PC-9 (cell line): ENCODE measurements around the gene COA3. TPM values are rescaled to one million over a fixed set of nuclear protein-coding genes. Genes with fewer than 3 reads are reported as not detected.

Experiments used
- BruUV-seq: library from RNA; stranded (reverse); fragments of 400-500 nt; replicated peaks from 2 replicates; lab custom pipeline; 2021; lab: Mats Ljungman, UMichigan
- CTCF ChIA-PET: fragments of 300-600 bp; sonication (Branson Sonifier 250); formaldehyde crosslinking; loops from one replicate; lab custom pipeline; 2022; ENCODE audit warnings: antibody characterized with exemption; lab: Charles Lee
- POLR2A ChIA-PET: fragments of 300-600 bp; sonication (Branson Sonifier 250); formaldehyde crosslinking; loops from one replicate; lab custom pipeline; 2022; ENCODE audit warnings: antibody characterized with exemption; ENCODE audit not compliant: unreplicated experiment; lab: Charles Lee
- DNase-seq, 2 experiments: peaks; one replicate each; pipeline versions ENCODE4 v3.0.0 to v3.0.0-alpha.2; 2015 to 2022; ENCODE audit warnings: mixed read lengths in 1 of 2
- H2AFZ ChIP-seq: fragments of 200-600 bp; sonication (generic); 2 replicates; pipeline ENCODE4 v1.8.1; 2017; ENCODE audit warnings: antibody characterized with exemption
- H3F3A ChIP-seq: fragments of 200-600 bp; sonication (generic); 2 replicates; pipeline ENCODE4 v1.8.1; 2017; ENCODE audit warnings: antibody characterized with exemption, mild to moderate bottlenecking, low read depth; ENCODE audit not compliant: insufficient read depth
- H3K27ac ChIP-seq: fragments of 200-600 bp; sonication (generic); 2 replicates; pipeline ENCODE4 v1.6.1; 2016; ENCODE audit warnings: mixed run types
- H3K27me3 ChIP-seq: fragments of 200-600 bp; sonication (generic); 2 replicates; pipeline ENCODE4 v1.6.1; 2016; ENCODE audit warnings: low read depth, mixed run types; ENCODE audit not compliant: insufficient read depth
- H3K36me3 ChIP-seq: fragments of 200-600 bp; sonication (generic); 2 replicates; pipeline ENCODE4 v1.6.1; 2016; ENCODE audit warnings: low read depth, mixed run types
- H3K4me1 ChIP-seq: fragments of 200-600 bp; sonication (generic); replicated peaks from 2 replicates; pipeline ENCODE4 v1.6.1; 2016; ENCODE audit warnings: mixed run types; ENCODE audit not compliant: insufficient read depth
- H3K4me2 ChIP-seq: fragments of 200-600 bp; sonication (generic); 2 replicates; pipeline ENCODE4 v1.6.1; 2017; ENCODE audit warnings: mixed run types
- H3K4me3 ChIP-seq: fragments of 200-600 bp; sonication (generic); 2 replicates; pipeline ENCODE4 v1.6.1; 2016; ENCODE audit warnings: mixed run types
- H3K79me2 ChIP-seq: fragments of 200-600 bp; sonication (generic); 2 replicates; pipeline ENCODE4 v1.6.1; 2017; ENCODE audit warnings: low read depth, mixed run types
- H3K9me2 ChIP-seq: fragments of 200-600 bp; sonication (generic); 2 replicates; pipeline ENCODE4 v1.8.1; 2017; ENCODE audit warnings: mild to moderate bottlenecking; ENCODE audit not compliant: insufficient read depth
- H3K9me3 ChIP-seq: fragments of 200-600 bp; sonication (generic); 2 replicates; pipeline ENCODE4 v1.8.1; 2016; ENCODE audit warnings: low read depth; ENCODE audit not compliant: insufficient read depth
- H4K20me1 ChIP-seq: fragments of 200-600 bp; sonication (generic); 2 replicates; pipeline ENCODE4 v1.8.1; 2017; ENCODE audit not compliant: insufficient read depth
- EZH2 ChIP-seq: fragments of 200-600 bp; sonication (generic); IDR thresholded peaks from 2 replicates; pipeline ENCODE4 v1.8.0; 2017; ENCODE audit warnings: antibody characterized with exemption, low read depth
- intact Hi-C: fragments of 100-400 bp; cut with micrococcal nuclease; formaldehyde crosslinking; loops from one replicate; pipeline ENCODE4 v1.10.0; 2022; ENCODE audit not compliant: unreplicated experiment
- total RNA-seq: library from RNA; stranded (reverse); gene quantifications from 2 replicates; pipeline ENCODE4 v1.2.3, GENCODE V29; 2021
- TF ChIP-seq, protein P1 (sequence below): fragments of 200-600 bp; sonication (generic); conservative IDR thresholded peaks from 2 replicates; pipeline ENCODE4 v1.6.1; 2017; ENCODE audit warnings: mixed run types, antibody characterized with exemption, mild to moderate bottlenecking, moderate library complexity

Gene COA3
- total RNA-seq, 1 experiment from 2014 or later, result 49.9 TPM

DNA sequence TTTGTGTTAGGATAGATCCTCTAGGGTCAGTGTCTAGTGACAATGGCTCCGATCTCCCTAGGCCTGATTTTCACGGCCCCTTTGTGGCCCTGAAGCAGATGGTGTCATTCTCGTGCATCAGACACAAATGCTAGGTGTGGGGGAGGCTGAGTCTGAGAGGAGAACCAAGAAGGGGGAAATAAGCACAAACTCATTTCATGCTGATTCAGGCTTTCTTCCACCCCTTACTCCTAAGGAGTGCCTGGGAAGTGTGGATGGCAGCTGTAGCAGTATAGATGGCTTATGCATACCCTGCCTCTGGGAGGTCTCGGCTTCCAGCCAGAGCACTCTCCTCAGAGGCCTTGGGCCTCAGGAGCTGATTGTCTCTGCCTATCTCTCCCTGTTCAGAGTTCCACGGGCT lies 19.9 kb downstream of the COA3 start:
- no TSS peak for BruUV-seq
- H3K9me2 ChIP-seq, result no peaks in the 10 kb centered on the region
- POLR2A ChIA-PET, result no interaction called here
- H3K4me3 ChIP-seq, result no peak overlapping the region
- no peak for DNase-seq
- H3K4me1 ChIP-seq, result peaks cover 35% of the 10 kb centered on the region
- peaks cover 20% of the 10 kb centered on the region for H3K79me2 ChIP-seq
- no peaks in the 10 kb centered on the region for H4K20me1 ChIP-seq
- H3F3A ChIP-seq, result peaks cover 37% of the 10 kb centered on the region
- no peak overlapping the region for H2AFZ ChIP-seq
- no peaks in the 10 kb centered on the region for H3K27me3 ChIP-seq
- intact Hi-C loops, result no loop called here
- H3K9me3 ChIP-seq, result no peaks in the 10 kb centered on the region
- H3K4me2 ChIP-seq, result no peak overlapping the region
- no peak overlapping the region for H3K27ac ChIP-seq
- CTCF ChIA-PET, result no interaction called here
- peaks cover 27% of the 10 kb centered on the region for H3K36me3 ChIP-seq
- no peak for TF ChIP-seq EZH2
- TF ChIP-seq, protein P1, sequence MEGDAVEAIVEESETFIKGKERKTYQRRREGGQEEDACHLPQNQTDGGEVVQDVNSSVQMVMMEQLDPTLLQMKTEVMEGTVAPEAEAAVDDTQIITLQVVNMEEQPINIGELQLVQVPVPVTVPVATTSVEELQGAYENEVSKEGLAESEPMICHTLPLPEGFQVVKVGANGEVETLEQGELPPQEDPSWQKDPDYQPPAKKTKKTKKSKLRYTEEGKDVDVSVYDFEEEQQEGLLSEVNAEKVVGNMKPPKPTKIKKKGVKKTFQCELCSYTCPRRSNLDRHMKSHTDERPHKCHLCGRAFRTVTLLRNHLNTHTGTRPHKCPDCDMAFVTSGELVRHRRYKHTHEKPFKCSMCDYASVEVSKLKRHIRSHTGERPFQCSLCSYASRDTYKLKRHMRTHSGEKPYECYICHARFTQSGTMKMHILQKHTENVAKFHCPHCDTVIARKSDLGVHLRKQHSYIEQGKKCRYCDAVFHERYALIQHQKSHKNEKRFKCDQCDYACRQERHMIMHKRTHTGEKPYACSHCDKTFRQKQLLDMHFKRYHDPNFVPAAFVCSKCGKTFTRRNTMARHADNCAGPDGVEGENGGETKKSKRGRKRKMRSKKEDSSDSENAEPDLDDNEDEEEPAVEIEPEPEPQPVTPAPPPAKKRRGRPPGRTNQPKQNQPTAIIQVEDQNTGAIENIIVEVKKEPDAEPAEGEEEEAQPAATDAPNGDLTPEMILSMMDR, result no peak

DNA sequence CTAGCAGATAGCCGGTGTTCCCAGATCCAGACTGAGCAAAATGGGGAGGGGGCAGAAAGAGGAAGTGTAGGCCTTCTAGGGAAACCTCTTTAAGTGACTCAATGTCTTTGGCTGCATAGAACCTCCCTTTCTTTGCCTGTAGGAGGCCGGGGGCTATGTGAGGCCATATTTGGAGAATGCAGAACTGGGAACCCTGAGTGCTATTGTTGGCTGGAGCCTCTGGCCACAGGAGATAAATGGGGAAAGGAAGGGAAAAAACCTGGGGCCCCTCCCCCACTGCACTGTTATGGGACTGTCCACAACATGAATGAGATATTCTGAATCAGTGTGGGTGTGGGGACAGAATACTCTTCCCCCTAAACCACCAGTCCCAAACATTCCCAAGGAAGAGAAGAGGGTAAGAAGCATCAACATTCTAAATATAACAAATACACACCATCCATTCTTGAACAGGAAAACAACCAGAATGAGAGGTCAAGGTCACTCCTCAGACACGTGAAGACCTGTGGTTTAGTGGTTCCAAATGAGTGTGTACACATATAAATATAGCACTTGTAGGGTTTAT lies 22.9 kb downstream of the COA3 start:
- TF ChIP-seq EZH2, result no peak
- TF ChIP-seq, protein P1, result no peak
- Histone ChIP-seq H3K79me2 (peaks cover 23% of the 10 kb centered on the region), H3K27me3 (no peaks in the 10 kb centered on the region), H3K27ac (no peak overlapping the region), H3K4me1 (peaks cover 14% of the 10 kb centered on the region), H3K36me3 (peaks cover 27% of the 10 kb centered on the region), H4K20me1 (no peaks in the 10 kb centered on the region), H3K9me3 (no peaks in the 10 kb centered on the region), H2AFZ (no peak overlapping the region), H3F3A (peaks cover 27% of the 10 kb centered on the region; the same call in 1 of the 2 replicates), H3K4me2 (no peak overlapping the region), H3K9me2 (no peaks in the 10 kb centered on the region), H3K4me3 (no peak overlapping the region)
- intact Hi-C loops, result no loop called here
- no TSS peak for BruUV-seq
- POLR2A ChIA-PET, result no interaction called here
- DNase-seq, result no peak
- CTCF ChIA-PET, result no interaction called here

DNA sequence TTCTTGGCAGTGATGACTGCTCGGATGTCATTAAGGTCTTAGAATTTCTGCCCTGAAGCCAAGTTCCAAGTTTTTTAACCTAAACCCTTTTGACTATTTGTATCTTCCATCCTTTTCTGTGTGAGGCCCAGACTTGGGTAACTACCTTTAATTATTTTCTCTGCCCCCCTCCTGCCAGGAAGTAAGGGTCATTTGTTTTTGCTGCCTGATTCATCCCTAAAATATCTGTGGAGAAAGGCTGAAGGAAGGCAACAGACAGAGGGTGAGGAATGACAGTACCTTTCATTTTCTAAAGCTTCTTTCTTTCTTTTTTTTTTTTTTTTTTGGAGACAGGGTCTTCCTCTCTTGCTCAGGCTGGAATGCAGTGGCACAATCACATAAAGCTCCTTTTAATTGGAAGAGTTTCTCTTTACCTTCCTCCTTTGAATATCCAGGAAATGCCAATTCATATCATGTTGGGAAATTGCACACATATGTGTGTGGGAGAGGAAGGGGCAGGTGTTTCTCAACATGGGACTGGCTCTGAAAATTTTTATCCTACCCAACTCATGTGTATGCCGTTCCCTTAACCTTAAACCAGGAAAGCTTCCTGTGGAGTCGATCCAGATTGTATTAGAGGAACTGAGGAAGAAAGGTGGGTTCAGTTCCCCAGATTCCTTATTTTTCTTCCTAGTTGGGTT lies 24.3 kb downstream of the COA3 start:
- DNase-seq, result peak in 1 of 2 experiments; percentile 61
- BruUV-seq, result no TSS peak
- Histone ChIP-seq H3K27ac (peak overlapping the region; percentile 88), H4K20me1 (no peaks in the 10 kb centered on the region), H3K4me1 (peaks cover 14% of the 10 kb centered on the region), H3K36me3 (peaks cover 21% of the 10 kb centered on the region), H3K9me2 (no peaks in the 10 kb centered on the region), H3F3A (peaks cover 27% of the 10 kb centered on the region; the same call in 1 of the 2 replicates), H3K4me3 (peak overlapping the region; percentile 98), H2AFZ (peak overlapping the region; percentile 92), H3K9me3 (no peaks in the 10 kb centered on the region), H3K4me2 (peak overlapping the region; percentile 98), H3K79me2 (peaks cover 23% of the 10 kb centered on the region), H3K27me3 (no peaks in the 10 kb centered on the region)
- POLR2A ChIA-PET, result interaction anchor here (0.5 kb wide), 1 partner anchor 38 kb away, joined by 3 read pairs; no protein-coding TSS in a partner anchor
- TF ChIP-seq EZH2, result no peak
- TF ChIP-seq, protein P1, result no peak
- CTCF ChIA-PET, result interaction anchor here (0.5 to 0.6 kb wide), 2 partner anchors 126 to 893 kb away, joined by 3 to 16 read pairs; no protein-coding TSS in a partner anchor
- intact Hi-C loops, result no loop called here
